T47D (cell line): ENCODE measurements around the gene NELL1.

Source experiments
- DNase-seq, 2 experiments: peaks; one replicate each; pipeline versions ENCODE4 v3.0.0 to v3.0.0-alpha.2; 2011 to 2012; ENCODE audit warnings: low read depth in 1 of 2, low spot score in 1 of 2
- JUND ChIP-seq: IDR thresholded peaks from 2 replicates; pipeline ENCODE4 v1.6.1; 2012; ENCODE audit warnings: low read depth
- in situ Hi-C: cut with HindIII; loops from 2 replicates; pipeline ENCODE4 v1.10.0; 2016; ENCODE audit warnings: low sequenced_read_pairs, low pct_unique_long_range_greater_than_20kb

Gene NELL1

GRCh38 chr11:21072558-21072957, 403.2 kb downstream of the NELL1 start:
- in situ Hi-C loops: no loop called here
- TF ChIP-seq JUND: no peak

GRCh38 chr11:21082853-21083252, 413.5 kb downstream of the NELL1 start:
- DNase-seq: no peak
- no peak for TF ChIP-seq JUND
- in situ Hi-C loops: no loop called here

More at GRCh38 chr11:21072558-21072957, 403.2 kb downstream of the NELL1 start:
- DNase-seq: no peak

GRCh38 chr11:21088930-21089329, 419.5 kb downstream of the NELL1 start:
- no peak for TF ChIP-seq JUND
- no peak for DNase-seq
- in situ Hi-C loops: no loop called here

- no peak for DNase-seq
- no peak for TF ChIP-seq JUND
Observed at GRCh38 chr11:21104641-21105040, 435.3 kb downstream of the NELL1 start.

GRCh38 chr11:21105196-21105917, 436.0 kb downstream of the NELL1 start:
- DNase-seq: no peak
- in situ Hi-C loops: no loop called here
- no peak for TF ChIP-seq JUND

More at GRCh38 chr11:21104641-21105040, 435.3 kb downstream of the NELL1 start:
- in situ Hi-C loops: no loop called here

GRCh38 chr11:21109341-21109740, 440.0 kb downstream of the NELL1 start:
- TF ChIP-seq JUND: no peak
- in situ Hi-C loops: no loop called here
- no peak for DNase-seq

- in situ Hi-C loops: no loop called here
- TF ChIP-seq JUND: no peak
- no peak for DNase-seq
Observed at GRCh38 chr11:21110415-21110814, 441.0 kb downstream of the NELL1 start.

- in situ Hi-C loops: no loop called here
- no peak for DNase-seq
- no peak for TF ChIP-seq JUND
Observed at GRCh38 chr11:21113876-21114275, 444.5 kb downstream of the NELL1 start.

- no peak for TF ChIP-seq JUND
- in situ Hi-C loops: no loop called here
- DNase-seq: no peak
Observed at GRCh38 chr11:21116009-21116408, 446.6 kb downstream of the NELL1 start.

- in situ Hi-C loops: no loop called here
- no peak for DNase-seq
- no peak for TF ChIP-seq JUND
Observed at GRCh38 chr11:21119411-21119810, 450.0 kb downstream of the NELL1 start.

GRCh38 chr11:21121991-21122390, 452.6 kb downstream of the NELL1 start:
- in situ Hi-C loops: no loop called here
- DNase-seq: no peak
- no peak for TF ChIP-seq JUND

GRCh38 chr11:21122523-21122922, 453.1 kb downstream of the NELL1 start:
- DNase-seq: no peak
- TF ChIP-seq JUND: no peak
- in situ Hi-C loops: no loop called here

GRCh38 chr11:21132146-21132720, 462.8 kb downstream of the NELL1 start:
- no peak for DNase-seq
- in situ Hi-C loops: no loop called here
- TF ChIP-seq JUND: no peak

GRCh38 chr11:21133244-21133643, 463.9 kb downstream of the NELL1 start:
- no peak for DNase-seq
- in situ Hi-C loops: no loop called here
- TF ChIP-seq JUND: no peak
